NT2/D1 (cell line): ENCODE results near the gene GREB1.

Experiments
- SUZ12 ChIP-seq: IDR thresholded peaks from 2 replicates; pipeline ENCODE4 v1.6.1; 2011; ENCODE audit not compliant: insufficient read length, insufficient read depth; ENCODE audit errors: extremely low read depth
- YY1 ChIP-seq: IDR thresholded peaks from 2 replicates; pipeline ENCODE4 v1.6.1; 2011; ENCODE audit not compliant: insufficient read length, insufficient read depth

- TF ChIP-seq YY1 = no peak
- TF ChIP-seq SUZ12 = no peak
Observed at GRCh38 chr2:11490194-11490593, 43.7 kb upstream of the GREB1 start.
